ENCODE results near the gene SLC6A17. TPM values are rescaled to one million over a fixed set of nuclear protein-coding genes. Genes with fewer than 3 reads are reported as not detected.
A peak's percentile ranks its signal among the peaks of the same experiment; 100 is the strongest.

The SLC6A17 gene
- total RNA-seq, 1 experiment from 2014 or later = not detected

DNA sequence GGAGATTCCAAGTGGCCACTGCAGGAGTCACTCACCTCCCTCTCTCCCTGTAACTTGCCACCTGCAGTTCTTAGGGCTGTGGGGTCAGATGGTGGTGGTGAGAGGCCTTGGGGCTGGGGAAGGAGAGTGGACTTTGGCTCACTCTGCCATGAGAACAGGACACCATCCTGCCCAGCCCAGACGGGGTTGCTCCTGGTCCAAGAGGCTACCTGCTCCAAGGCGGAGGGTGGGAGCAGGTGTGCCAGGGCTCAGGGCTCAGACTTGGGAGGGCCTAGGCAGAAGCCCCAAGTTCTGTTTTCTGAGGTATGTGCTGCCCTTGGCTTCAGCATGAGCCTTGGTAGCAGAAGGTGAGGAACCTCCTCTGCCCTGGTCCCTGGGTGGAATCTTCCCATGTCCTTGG is 48.5 kb downstream of the SLC6A17 start:
- DNase-seq (ENCODE audit: extremely low read depth, low read depth) = no peak

DNA sequence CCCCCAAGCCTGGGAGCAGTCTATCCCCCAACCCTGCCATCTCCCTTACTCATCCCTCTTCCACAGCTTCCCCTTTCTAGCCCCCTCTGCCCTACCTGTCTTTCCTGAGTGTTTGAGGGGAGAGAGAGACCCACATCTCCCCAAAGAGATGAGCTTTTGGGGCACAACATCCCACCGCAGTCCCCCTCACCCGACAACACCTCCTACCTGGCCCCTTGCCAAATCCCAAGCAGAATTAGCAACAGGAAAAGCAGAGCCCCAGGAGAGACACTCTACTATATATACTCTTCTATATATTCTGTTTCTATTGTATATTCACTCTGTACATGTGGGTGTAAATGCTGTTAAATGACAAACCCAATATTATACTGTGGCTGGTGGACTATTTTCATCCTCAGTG is 49.9 kb downstream of the SLC6A17 start:
- no peak for DNase-seq (ENCODE audit: extremely low read depth, low read depth)

DNA sequence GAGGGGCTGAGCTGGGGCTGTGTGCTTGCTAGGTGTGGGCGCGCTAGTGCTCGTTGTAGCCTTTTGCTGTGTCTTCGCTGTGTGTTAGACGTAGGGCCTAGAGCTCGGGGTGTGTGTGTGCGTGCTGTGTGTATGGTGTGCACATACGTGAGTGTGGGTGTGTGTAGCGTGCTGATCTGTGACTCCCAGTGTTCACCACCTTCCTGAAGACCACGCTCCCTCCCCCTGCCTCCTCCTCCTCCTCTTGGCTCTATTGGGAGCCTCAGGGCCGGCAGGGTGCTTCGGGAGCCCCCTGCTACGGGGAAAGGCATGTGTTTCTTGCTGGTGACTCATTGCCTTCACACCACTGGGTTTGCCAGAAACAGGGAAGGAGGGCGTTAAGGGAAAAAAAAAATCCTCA is 50.4 kb downstream of the SLC6A17 start:
- DNase-seq (ENCODE audit: extremely low read depth, low read depth) = no peak

DNA sequence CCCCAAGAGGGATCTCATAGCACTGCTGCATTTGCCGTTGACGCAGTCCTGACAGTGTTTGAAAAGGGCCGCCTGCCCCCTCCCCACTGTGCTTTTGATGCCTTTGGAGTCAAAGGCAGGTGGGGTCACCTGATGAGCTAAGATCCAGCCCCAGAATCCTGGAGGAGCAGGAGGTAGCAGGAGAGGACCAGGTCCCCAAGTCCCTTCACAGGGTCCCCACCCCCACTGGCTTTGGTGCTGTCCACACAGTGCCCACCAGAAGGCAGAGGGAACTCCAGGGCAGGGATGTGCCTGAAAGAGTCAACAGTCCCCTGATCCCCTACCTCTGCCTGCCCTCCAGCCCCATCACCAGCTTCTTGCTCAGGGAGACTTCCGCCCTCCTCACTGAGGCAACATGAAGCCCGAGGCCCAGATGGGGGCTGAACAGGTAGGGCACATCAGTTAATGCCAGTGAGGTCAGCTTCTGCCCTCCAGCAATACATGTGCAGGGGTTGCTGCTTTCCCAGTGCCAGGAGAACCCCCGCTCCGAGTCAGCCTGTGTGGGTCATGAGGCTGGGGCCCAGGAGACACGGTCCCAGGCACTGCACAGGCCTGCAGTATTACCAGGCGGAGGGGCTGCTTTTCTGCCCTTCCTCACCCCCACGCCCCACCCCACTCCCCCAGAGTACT is 51.0 kb downstream of the SLC6A17 start:
- no peak for DNase-seq (ENCODE audit: extremely low read depth, low read depth)

DNA sequence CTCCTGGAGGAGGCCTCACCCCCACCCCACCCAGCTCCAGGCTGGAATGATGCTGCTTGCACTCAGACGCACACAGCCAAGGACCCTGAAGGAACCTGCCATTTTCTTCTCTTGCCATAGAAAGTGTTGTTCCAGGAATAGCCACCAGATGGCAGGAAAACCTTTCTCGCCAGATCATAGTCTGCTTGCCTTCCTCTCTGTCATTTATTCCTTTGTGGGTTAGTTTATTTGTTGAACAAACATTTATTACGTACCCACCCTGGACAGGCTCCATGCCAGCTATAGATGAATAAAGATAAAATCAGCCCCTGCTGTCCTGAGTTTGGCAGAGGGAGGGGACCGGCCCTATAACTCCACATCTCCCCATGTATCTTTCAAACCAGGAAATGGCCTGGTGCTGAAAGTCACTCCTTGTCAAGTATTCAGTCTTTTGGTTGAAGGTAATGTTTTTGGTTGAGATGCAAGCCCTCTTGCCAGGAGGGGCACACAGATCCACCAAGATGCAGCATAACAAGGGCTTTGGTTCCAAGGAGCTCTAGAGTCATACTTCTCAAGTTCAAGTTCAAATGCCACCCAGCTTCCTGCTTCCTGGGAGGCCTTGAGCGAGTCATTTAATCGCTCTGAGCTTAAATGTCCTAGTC is 52.8 kb downstream of the SLC6A17 start:
- DNase-seq (ENCODE audit: extremely low read depth, low read depth) = peak; percentile 69

DNA sequence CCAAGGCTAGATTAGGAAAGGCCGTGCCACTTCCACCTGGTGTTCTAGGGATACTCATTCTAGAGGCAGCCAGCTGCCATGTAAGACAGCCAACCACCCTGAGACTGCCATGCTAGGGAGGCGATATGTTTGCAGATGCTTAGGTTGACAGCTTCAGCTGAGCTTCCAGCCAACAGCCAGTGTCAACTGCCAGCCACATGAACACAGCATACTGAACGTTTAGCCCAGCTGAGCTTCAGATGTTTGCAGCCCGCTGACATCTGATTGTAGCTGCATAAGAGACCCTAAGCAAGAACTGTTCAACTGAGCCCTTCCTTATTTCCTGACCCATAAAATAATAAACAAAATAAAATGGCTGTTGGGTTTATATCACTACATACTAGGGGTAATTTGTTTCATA is 54.9 kb downstream of the SLC6A17 start:
- DNase-seq (ENCODE audit: extremely low read depth, low read depth) = no peak

DNA sequence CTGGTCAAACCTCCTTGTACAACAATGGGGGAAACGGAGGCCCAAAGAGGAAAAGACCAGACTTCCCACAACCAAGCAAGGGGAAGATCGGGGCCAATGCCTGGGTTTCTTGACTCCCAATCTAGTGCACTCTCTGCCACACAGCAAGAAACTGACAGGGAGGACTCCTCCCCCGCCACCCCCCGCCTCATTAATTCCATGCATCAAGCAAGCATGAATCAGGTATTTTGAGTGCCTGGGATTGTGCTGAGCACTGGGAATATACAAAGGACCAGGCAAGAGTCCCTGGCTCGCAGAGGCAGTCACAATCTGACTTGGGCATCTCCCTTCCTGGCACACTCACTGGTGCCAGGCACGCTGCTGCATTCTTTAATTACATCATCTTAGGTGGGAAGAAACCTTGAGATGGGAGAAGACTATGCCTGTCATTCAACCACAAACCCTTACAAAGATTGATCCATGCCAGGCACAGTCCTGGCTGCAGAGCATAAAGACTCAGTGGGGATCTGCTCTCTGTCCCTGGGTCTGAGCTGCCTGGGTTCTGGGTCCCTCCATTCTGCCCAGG is 55.4 kb downstream of the SLC6A17 start:
- no peak for DNase-seq (ENCODE audit: extremely low read depth, low read depth)

DNA sequence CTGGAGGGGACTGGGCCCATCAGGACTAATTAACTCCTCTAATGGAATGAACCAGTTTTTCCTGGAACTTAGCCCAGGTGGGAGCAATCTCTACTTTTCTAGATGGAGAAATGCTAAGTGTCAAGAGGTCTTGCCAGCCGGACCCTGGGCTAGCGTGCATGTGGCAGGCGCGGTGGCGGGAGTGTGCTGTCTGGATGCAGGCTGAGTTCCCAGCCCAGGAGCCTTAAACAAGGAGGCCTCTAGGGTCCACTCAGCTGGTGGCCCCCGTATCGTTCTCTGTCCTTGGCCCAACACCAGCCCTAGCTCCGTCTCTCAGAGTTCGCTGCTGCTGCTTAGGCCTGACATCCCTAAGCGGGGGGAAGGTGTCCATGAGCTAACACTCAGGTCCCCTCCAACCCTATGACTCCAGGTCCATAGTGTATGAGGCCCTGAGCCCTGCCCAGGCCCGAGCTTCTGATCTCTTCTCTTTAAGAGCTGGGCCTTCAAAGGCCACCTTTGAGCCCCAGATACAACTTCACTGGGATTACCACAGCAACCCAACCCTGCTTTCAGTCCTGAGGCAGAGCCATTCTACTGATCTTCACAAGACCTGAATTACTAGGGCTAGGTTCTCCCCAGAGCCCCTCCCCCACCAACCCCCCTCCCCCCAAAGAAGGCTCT is 56.1 kb downstream of the SLC6A17 start:
- DNase-seq (ENCODE audit: extremely low read depth, low read depth) = no peak

DNA sequence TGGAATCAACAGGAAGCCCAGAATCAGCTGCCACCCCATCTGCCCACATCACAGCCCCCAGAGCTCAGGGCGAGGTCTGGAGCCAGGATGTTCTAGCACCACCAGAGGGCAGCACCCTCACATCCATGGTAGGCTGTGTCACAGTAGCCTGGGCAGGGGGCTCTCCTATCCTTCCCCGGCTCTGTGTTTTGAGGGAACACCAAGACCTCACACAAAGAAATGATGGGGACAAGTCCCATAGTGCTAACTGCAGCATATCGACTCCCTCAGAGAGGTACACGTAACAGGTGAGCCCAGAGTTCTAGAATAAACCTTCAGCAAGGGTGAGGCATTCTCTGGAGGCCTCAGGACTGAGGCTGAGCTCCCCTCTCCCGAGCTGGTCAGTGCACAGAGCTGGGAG is 57.5 kb downstream of the SLC6A17 start:
- peak; percentile 36 for DNase-seq (ENCODE audit: extremely low read depth, low read depth)

DNA sequence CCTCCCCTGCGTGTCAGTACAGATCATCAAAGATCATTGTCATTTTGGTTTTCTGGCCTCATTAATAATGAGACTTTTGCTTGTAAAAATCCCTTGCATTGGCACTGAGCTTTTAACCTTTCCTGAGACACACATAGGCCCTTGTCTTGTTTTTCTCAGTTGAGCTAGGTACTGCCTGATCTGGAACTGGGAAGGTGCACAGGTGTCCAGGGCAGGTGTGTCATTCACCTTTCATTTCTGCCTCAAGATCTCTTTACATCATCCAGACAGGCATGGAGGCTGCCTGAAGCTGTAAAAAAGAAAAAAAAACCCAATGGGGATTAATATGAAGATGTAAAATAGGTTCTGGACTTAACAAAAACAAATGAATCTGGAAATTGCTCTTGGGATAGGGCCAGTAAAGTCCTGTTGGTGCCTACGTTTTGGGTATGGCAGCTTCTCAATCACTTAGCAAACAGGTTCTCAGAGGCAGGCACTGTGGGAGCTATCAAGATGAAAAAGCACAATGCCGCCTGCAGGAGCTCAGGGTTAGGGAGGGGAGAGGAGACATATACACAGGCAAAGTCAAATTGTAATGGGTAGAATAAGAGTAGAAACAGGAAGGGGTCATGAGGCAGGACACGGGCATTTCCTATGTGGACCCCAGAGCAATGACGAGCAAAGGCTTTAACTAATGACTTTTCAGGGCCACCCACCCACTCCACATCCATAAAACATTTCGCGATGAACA is 58.8 kb downstream of the SLC6A17 start:
- DNase-seq (ENCODE audit: extremely low read depth, low read depth) = no peak

DNA sequence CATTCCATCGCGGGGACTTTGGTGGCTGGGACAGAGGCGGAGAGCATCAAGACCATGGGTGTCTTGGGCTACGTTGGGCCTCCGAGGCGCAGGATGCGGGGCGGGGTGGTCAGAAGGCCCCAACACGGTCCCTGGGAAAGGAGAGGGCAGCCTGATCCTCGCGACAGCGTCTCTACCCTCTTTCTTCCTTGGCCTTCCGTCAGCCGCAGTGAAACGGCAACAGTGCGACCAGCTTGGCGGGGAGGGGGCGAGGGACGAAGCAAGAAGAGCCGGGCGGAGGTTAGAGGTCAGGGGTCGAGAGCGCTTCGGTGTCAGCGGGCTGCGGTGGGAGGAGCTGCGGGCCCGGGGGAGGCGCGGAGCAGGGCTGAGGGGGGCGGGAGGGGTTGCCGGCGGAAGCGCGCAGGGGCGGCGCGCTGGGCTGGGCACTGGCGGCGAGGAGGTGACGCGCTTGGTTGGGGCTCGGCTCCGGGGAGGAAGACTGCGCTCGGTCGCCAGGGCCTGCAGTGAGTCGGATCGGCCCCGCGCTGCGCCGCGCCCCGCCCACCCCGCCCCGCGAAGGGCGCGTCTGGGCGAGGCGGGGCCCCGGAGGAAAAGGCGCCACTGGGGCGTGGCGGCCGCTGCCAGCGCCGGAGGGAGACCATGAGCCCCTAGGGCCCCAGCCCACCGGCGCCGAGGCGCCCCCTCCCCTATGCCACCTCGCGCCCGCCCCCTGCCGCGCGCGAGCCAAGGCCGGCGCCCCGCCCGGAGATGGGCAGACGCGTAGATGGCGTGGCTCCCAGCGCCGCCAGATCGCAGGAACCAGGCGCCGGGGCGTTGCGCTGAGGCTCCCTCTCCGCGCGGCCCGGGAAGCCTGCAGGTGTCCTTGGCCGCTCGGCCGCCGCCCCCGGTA is 59.7 kb downstream of the SLC6A17 start, which contains the start of gene KCNC4:
KCNC4 (plus strand) TSS at position 600 of the 889 bp plus-strand sequence. CDS start 1,186 bp downstream, outside the sequence.
- peak; percentile 65 for DNase-seq (ENCODE audit: extremely low read depth, low read depth)

DNA sequence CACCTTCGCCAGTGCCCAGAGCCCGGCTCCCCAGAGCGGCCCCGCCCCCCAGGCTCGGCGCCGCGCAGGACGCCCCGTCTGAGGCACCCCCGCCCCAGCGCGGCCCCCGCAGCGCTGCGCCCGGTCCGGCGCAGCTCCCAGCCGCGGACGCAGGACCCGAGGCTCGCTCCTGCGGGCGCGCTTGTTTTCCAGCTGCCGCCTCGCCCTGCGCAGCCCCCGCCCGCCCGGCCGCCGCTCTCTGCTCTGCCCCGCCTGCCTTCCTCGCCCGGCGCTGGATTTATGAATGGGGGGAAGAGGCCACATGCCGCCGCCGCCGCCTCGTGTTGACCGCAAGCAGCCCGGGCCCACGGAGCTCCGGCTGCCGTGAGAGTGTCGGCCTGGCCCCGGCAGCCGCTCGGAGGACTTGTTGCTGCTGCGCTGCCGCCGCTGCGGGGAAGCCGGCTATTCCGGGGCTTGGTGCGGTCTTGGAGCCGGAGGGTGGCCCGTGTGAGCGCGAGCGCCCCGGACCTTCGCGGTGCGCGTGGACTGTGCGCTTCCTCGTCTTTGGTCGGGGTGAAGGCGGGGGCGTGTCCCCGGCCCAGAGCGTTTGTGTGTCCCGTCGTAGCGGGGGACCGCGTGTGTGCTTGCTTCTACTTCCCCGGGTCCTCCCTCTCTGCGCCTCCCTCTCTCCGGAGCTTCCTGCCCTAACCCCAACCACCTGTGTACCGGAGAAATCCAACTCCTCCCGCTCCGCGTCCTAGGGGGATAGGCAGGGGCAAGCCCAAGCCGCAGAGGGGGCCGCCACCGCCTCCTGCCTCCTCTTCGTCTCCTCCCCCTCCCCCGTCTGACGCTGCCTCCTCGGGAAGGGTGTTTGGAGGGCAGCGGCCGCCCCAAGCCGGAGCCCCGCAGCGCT is 60.6 kb downstream of the SLC6A17 start:
- DNase-seq (ENCODE audit: extremely low read depth, low read depth) = no peak

DNA sequence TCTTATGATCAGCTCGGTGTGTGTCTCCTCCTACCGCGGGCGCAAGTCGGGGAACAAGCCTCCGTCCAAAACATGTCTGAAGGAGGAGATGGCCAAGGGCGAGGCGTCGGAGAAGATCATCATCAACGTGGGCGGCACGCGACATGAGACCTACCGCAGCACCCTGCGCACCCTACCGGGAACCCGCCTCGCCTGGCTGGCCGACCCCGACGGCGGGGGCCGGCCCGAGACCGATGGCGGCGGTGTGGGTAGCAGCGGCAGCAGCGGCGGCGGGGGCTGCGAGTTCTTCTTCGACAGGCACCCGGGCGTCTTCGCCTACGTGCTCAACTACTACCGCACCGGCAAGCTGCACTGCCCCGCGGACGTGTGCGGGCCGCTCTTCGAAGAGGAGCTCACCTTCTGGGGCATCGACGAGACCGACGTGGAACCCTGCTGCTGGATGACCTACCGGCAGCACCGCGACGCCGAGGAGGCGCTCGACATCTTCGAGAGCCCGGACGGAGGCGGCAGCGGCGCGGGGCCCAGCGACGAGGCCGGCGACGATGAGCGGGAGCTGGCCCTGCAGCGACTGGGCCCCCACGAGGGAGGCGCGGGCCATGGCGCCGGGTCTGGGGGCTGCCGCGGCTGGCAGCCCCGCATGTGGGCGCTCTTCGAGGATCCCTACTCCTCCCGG is 61.3 kb downstream of the SLC6A17 start:
- no peak for DNase-seq (ENCODE audit: extremely low read depth, low read depth)

DNA sequence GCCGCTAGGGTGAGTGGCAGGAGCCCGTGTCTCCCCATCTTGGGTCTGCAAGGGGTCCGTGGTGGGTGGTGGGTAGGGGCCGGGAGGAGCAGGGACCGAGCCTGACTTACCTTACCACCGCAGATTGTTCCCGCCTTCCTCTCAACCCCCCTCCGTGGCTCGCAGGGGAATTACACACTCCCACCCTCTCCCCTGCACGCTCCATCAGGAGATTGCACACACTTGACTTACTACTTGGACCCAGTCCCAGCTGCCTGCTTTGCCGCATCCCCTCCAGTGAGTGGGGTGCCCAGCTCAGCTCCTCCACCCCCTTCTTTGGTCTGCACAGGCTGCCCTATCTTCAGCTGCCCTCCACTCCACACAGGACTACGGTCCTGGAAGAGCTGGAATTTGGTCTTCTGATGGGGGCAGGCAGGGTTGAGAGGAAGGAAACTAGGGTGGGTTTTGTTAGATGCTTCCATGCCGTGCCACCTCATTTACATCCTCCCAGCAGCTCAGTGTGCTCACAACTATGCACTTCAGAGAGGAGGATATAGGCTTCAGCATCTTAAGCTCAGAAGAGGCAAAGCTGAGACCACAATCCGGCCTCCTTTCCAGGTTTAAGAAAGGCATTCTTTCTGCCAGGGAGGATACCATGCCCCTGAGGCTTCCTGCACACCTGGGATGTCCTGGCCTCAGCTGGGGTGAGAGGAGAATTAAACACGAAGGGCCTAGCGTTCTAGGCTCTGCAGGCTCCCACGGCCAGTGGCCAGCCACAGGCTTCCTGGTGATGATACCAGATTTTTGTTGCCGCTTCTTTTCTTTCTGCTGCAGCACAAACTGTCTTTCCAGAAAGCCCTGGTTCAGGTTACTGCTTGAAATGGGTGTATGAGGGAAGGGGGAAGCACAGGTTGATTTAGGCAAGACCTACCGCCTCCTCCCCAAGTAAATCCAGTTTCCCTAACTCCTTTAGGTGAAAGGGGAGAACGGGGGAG is 62.2 kb downstream of the SLC6A17 start:
- DNase-seq (ENCODE audit: extremely low read depth, low read depth) = no peak

DNA sequence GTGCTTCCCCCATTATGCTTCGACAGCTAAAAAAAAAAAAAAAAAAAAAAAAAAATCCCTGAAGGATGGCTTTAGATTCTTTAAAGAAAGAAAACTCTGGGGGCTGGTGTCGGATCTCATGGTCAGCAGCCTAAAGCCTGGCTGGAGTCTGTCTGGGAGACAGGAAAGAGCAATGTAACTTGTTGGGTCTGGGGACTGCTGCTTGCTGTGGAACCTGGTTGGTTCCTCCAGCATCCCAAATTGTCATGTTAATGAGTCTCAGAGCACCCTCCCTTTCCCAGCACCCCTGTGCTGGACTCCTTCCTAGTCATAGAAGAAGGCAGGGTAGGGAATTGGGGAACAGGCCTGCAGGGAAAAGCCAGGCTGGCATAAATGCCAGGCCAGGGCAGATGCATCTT is 62.8 kb downstream of the SLC6A17 start:
- DNase-seq (ENCODE audit: extremely low read depth, low read depth) = no peak

DNA sequence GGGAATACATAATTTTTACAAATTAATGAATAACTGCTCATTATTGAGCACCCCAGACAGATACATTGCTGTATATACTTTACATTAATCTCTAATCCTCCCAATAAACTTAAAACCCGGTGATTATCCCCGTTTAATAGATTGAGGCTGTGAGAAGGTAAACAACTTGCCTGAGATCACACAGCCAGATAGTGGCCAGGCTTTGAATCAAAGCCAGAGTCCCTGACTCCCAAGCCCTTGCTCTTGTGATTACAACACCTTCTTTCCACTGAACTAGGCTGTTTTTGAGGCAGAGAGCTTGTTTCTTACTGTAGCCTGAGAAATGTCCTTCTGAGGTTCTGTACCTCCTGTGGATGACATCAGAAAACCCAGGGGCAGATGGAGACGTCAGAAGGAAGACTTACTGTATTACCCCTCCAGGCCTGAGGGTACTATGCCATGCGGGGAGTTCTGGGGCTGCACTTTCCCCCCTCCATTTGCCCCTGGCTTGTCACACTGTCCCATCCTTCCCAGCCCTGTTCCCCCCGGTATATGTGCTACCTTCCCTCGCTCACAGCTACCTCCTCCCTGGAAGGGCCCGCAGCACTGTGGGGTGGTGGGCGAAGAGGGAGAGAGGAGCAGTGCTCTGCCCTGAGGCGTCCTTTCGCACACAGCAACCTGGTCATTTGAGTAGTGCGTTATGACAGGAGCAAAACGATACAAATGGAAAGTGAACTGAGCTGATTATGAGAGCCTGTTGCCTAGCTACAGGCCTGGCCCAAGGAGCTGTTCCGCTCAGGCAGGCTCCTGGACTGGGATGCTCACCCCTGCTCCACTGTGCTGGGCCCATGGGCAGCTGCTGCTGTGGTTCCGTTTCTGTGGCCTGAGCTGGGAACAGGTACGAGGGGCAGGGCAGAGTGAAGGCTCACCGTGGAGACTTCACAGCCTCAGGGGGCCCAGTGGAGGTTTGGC is 64.4 kb downstream of the SLC6A17 start:
- DNase-seq (ENCODE audit: extremely low read depth, low read depth) = no peak

Data from NCI-H460 (cell line).